PFSK-1 (cell line): Measurements from ENCODE around the gene SMAD1.

Source experiments
- POLR2AphosphoS5 ChIP-seq: IDR thresholded peaks from 2 replicates; pipeline ENCODE4 v1.6.1; 2012; ENCODE audit warnings: low read depth, mild to moderate bottlenecking, control low read depth, low read length, moderate library complexity
- SIN3A ChIP-seq: IDR thresholded peaks from 2 replicates; pipeline ENCODE4 v1.6.1; 2012; ENCODE audit warnings: mild to moderate bottlenecking, low read length, moderate library complexity, borderline replicate concordance; ENCODE audit not compliant: insufficient read depth
- TAF1 ChIP-seq: IDR thresholded peaks from 2 replicates; pipeline ENCODE4 v1.6.1; 2012; ENCODE audit warnings: low read length, control low read depth, borderline replicate concordance; ENCODE audit not compliant: insufficient read depth
- TF ChIP-seq, protein P1 (sequence below), 2 experiments: IDR thresholded peaks; 2 replicates each; pipeline versions ENCODE4 v1.6.1 to v1.8.0; 2011 to 2012; ENCODE audit warnings: low read depth in 2 of 2, low read length in 2 of 2, control low read depth in 1 of 2, inconsistent platforms in 1 of 2, mild to moderate bottlenecking in 1 of 2, moderate library complexity in 1 of 2; ENCODE audit not compliant: insufficient read depth in 1 of 2

DNA sequence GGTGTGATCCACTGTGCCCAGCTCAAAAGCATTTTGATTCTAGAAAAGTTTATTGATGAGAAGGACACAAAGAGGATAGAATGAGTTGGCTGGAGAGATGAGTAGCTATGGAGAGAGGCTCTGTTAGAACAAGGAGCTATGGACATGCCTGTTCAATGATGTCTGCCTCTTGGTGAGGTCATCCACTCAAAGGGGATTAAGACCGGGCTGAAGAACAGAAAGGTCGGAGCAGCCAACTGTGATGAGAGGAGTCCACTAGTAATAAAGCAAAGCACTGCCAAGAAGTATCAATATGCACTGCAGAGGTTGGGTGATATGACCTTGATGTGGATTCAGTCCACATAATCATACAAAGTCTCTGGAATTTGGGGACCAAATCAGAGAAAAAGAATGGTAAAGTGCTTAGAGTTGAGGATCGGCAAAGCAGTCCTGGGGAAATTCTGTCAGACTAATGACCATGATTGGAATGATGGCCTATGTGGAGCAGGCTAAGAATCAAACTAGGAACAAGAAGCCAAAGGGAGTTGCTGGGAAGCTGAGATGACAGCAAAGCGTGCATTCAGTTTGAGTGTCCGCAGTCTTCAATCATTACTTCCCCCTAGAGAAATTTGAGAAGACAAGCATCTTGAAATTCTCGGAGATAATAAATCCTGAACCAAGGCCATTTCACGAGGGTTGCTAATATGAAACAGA, 81.8 kb downstream of the SMAD1 start:
- TF ChIP-seq, protein P1, sequence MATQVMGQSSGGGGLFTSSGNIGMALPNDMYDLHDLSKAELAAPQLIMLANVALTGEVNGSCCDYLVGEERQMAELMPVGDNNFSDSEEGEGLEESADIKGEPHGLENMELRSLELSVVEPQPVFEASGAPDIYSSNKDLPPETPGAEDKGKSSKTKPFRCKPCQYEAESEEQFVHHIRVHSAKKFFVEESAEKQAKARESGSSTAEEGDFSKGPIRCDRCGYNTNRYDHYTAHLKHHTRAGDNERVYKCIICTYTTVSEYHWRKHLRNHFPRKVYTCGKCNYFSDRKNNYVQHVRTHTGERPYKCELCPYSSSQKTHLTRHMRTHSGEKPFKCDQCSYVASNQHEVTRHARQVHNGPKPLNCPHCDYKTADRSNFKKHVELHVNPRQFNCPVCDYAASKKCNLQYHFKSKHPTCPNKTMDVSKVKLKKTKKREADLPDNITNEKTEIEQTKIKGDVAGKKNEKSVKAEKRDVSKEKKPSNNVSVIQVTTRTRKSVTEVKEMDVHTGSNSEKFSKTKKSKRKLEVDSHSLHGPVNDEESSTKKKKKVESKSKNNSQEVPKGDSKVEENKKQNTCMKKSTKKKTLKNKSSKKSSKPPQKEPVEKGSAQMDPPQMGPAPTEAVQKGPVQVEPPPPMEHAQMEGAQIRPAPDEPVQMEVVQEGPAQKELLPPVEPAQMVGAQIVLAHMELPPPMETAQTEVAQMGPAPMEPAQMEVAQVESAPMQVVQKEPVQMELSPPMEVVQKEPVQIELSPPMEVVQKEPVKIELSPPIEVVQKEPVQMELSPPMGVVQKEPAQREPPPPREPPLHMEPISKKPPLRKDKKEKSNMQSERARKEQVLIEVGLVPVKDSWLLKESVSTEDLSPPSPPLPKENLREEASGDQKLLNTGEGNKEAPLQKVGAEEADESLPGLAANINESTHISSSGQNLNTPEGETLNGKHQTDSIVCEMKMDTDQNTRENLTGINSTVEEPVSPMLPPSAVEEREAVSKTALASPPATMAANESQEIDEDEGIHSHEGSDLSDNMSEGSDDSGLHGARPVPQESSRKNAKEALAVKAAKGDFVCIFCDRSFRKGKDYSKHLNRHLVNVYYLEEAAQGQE (IDR thresholded peaks at IDR 0.05; ENCODE audit: insufficient read depth in 1 of 2, low read depth in 2 of 2, low read length in 2 of 2): no peak
- TF ChIP-seq POLR2AphosphoS5: no peak
- no peak for TF ChIP-seq TAF1
- TF ChIP-seq SIN3A: no peak
